ENCODE measurements around the gene RNF141.

Gene RNF141

DNA sequence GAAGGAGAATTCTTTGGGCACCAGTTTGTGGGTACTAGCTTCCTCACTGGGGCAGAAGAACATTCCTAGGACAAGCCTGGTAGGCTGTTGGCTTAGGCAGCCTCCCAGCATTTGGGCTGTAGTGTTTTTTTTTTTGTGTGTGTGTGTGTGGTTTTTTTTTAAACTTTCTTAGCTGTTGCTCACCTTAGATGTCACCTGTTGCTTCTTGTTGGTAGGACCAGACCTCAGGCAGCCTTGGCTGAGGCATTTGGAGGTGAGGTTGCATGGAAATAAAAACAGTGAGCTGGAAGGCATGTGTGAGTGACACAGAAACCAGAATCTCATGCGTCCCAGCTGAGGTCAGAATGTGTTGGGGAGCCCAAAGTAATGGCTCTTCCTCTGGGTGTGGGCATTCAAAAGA is 64.6 kb downstream of the RNF141 start:
- H3K27me3 ChIP-seq (ENCODE audit: insufficient read depth, low read length) = no peaks in the 10 kb centered on the region
- H3K27ac ChIP-seq (ENCODE audit: low read length) = no peak overlapping the region
- H3K4me3 ChIP-seq (ENCODE audit: low read length) = no peak overlapping the region
- H3K4me1 ChIP-seq (ENCODE audit: insufficient read depth, low read length) = no peaks in the 10 kb centered on the region
- no peaks in the 10 kb centered on the region for H3K9me3 ChIP-seq (ENCODE audit: insufficient read depth, low read depth, low read length)
- no peak overlapping the region for H3K9ac ChIP-seq (ENCODE audit: low read depth, low read length)
- no peaks in the 10 kb centered on the region for H3K36me3 ChIP-seq (ENCODE audit: insufficient read depth, low read depth, low read length)

DNA sequence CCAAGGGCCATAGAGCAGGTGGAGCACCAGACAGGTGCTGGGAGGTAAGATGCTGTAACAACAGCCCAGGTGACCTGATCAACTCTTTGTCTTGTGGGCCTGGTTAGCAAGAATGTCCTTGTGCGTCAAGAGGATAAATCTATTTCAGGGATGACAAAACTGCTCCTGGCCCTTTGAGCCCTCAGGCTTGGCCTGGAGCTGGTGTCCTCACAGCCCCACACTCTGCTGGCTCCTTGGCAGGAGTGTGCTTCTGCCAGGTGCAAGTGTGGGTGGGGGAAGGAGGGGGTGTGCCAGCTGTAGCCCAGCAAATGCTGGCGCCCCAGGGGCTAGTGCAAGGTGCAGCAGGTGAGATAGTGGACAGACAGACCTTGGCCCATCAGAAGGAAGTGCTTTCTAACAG is 66.4 kb downstream of the RNF141 start:
- Histone ChIP-seq H3K27ac (ENCODE audit: low read length) (no peak overlapping the region), H3K36me3 (ENCODE audit: insufficient read depth, low read depth, low read length) (no peaks in the 10 kb centered on the region), H3K4me3 (ENCODE audit: low read length) (no peak overlapping the region), H3K9ac (ENCODE audit: low read depth, low read length) (no peak overlapping the region), H3K9me3 (ENCODE audit: insufficient read depth, low read depth, low read length) (no peaks in the 10 kb centered on the region), H3K4me1 (ENCODE audit: insufficient read depth, low read length) (no peaks in the 10 kb centered on the region), H3K27me3 (ENCODE audit: insufficient read depth, low read length) (no peaks in the 10 kb centered on the region)

DNA sequence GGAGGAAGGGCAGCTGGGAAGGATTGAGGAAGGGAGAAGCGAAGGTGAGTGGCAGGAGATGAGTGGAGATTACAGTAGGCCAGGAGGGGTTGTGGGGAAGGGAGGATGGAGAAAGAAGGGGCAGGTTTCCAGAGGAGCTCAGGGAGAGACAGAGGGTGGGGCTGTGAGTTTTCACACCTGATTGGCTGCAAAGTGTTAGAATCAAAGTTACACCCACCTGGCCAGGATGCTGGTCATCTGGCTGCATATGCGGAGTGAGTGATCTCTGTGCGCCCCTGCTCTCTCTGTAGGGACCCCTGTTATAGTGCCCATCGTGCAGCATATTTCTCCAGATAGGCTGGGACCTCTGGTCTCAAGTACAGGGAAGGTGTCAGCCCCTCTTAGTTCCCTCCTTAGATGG is 67.6 kb downstream of the RNF141 start:
- no peaks in the 10 kb centered on the region for H3K9me3 ChIP-seq (ENCODE audit: insufficient read depth, low read depth, low read length)
- no peak overlapping the region for H3K9ac ChIP-seq (ENCODE audit: low read depth, low read length)
- H3K4me1 ChIP-seq (ENCODE audit: insufficient read depth, low read length) = no peaks in the 10 kb centered on the region
- no peaks in the 10 kb centered on the region for H3K27me3 ChIP-seq (ENCODE audit: insufficient read depth, low read length)
- no peaks in the 10 kb centered on the region for H3K36me3 ChIP-seq (ENCODE audit: insufficient read depth, low read depth, low read length)
- no peak overlapping the region for H3K4me3 ChIP-seq (ENCODE audit: low read length)
- H3K27ac ChIP-seq (ENCODE audit: low read length) = no peak overlapping the region

DNA sequence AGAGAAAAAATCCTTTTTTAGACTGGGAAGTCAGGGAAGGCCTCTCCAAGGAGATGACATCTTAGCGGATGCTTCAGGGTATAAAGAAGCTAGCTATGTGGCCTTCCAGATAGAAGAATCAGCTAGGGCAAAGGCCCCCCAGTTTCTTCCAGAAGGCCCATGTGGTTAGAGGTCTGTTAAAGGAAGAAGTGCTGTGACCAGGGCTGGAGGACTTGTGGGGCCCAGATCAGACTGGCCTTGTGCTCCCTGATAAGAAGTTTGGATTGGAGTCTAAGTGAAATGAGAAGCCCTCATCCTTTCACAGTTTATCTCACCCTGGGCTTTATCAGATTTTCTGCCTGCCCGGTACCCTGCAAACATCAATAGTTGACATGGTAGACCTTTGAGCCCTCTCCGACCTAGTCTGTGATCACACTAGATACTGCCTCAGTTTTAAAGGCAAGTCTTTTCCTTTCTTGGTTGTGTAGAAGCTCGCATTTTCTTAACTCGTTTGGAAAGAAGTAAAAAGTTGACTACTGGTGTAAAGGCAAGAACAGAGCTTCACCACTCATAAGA is 78.2 kb downstream of the RNF141 start:
- no peaks in the 10 kb centered on the region for H3K27me3 ChIP-seq (ENCODE audit: insufficient read depth, low read length)
- no peaks in the 10 kb centered on the region for H3K9me3 ChIP-seq (ENCODE audit: insufficient read depth, low read depth, low read length)
- H3K27ac ChIP-seq (ENCODE audit: low read length) = no peak overlapping the region
- no peak overlapping the region for H3K4me3 ChIP-seq (ENCODE audit: low read length)
- H3K9ac ChIP-seq (ENCODE audit: low read depth, low read length) = no peak overlapping the region
- H3K36me3 ChIP-seq (ENCODE audit: insufficient read depth, low read depth, low read length) = 0 out of 2 replicates have a peak, but pooled peaks cover 3% of the 10 kb centered on the region
- peaks cover 9% of the 10 kb centered on the region; the same call in 1 of the 2 replicates for H3K4me1 ChIP-seq (ENCODE audit: insufficient read depth, low read length)

All from iPS-20b (cell line).